GM12801 (cell line): ENCODE data around the gene SSNA1.

Experiments
- CTCF ChIP-seq: IDR thresholded peaks from one replicate; pipeline ENCODE4 v1.5.1; 2011; ENCODE audit warnings: control low read depth; ENCODE audit not compliant: insufficient read length; ENCODE audit errors: extremely low read depth

The SSNA1 gene

GRCh38 chr9:137167747-137168572, 20.5 kb upstream of the SSNA1 start:
- no peak for TF ChIP-seq CTCF

GRCh38 chr9:137168573-137168903, 19.9 kb upstream of the SSNA1 start:
- no peak for TF ChIP-seq CTCF

GRCh38 chr9:137168904-137169856, 19.3 kb upstream of the SSNA1 start:
- no peak for TF ChIP-seq CTCF

- TF ChIP-seq CTCF, result no peak
These were observed 18.5 kb upstream of the SSNA1 start, which contains the start of gene LRRC26 for GRCh38 chr9:137169896-137170358. Gene LRRC26 (minus strand): TSS chr9:137170051. CDS start chr9:137169943, 108 bp downstream.

GRCh38 chr9:137170486-137171148, 17.9 kb upstream of the SSNA1 start:
- no peak for TF ChIP-seq CTCF

GRCh38 chr9:137171149-137171900, 17.2 kb upstream of the SSNA1 start:
- TF ChIP-seq CTCF, result no peak
